Left renal cortex interstitium (tissue), 4 donors: ENCODE measurements around the gene CCM2. TPM values are rescaled to one million over a fixed set of nuclear protein-coding genes. Genes with fewer than 3 reads are reported as not detected.

Experiments
- DNase-seq, 4 donors: peaks; one replicate each; pipeline ENCODE4 v3.0.0-alpha.2; 2013; ENCODE audit warnings: low read depth in 4 of 4, low spot score in 2 of 4, missing footprints in 1 of 4
- polyA plus RNA-seq, 4 donors: library from polyadenylated mRNA; unstranded; fragments of 120-200 nt; gene quantifications; one replicate each; pipeline ENCODE4 v1.2.1, GENCODE V29; 2013; ENCODE audit not compliant: insufficient read length in 4 of 4

The CCM2 gene
- polyA plus RNA-seq, 4 donors: 23.1 to 32.6 (median 29.4) TPM

DNA sequence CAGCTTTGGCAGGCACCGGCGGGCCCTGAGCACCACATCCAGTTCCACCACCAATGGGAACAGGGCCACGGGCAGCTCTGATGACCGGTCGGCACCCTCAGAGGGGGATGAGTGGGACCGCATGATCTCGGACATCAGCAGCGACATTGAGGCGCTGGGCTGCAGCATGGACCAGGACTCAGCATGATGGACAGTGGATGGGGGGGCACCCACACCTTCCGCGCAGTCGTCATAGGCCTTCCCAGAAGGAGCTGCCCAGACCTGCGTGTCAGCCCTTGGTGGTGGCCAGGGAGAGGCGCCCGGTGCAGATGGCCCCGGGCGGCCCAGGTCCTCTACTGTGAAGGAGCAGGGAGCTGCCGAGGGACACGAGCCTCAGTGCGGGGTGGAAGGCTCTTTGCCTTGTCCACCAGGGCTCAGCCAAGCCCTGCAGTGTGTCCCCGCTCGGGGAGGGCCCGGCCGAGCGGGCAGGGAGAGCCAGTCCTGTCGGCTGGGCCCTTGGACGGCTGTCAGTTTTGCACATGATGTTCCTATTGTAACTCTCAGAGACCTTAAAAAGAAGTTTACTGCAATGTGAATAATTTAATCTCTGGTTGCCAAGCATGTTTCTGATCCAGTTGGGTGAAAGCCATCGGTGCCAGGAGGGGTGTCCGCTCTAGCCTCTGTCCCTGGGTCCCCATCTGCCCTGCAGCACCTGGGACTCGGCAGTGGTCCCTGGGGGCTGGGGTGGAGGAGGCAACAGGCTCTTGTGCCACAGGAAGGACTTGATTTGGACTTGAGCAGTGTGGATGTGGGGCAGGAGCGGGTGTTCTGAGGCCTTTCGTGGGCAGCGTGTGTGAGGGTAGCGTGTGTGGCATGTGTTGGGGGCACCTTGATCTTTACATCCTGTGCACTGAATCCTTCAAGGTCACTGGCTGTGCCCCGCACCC, 76.1 kb downstream of the CCM2 start:
- no peak for DNase-seq

DNA sequence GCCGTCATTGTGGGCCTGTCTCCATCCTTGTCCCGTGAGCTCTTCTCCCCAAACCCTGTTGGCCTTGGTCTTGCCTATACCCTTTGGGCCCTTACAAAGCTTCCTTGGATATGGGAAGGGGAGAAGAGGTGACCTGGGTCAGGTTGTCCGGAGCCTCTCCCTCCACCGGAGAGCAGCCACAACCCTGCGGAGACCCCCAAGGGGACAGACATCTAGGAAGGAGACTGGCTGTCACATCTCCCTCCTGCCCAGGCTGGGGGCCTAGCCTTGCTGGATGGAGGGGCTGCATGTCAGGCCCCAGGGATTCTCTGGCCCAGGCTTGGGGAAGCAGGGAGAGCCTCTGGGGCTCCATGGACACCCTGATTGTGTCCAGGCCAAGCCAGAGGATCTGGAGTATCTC, 76.9 kb downstream of the CCM2 start:
- no peak for DNase-seq

- no peak for DNase-seq
Observed at GRCh38 chr7:45077579-45077978, 77.6 kb downstream of the CCM2 start.

DNA sequence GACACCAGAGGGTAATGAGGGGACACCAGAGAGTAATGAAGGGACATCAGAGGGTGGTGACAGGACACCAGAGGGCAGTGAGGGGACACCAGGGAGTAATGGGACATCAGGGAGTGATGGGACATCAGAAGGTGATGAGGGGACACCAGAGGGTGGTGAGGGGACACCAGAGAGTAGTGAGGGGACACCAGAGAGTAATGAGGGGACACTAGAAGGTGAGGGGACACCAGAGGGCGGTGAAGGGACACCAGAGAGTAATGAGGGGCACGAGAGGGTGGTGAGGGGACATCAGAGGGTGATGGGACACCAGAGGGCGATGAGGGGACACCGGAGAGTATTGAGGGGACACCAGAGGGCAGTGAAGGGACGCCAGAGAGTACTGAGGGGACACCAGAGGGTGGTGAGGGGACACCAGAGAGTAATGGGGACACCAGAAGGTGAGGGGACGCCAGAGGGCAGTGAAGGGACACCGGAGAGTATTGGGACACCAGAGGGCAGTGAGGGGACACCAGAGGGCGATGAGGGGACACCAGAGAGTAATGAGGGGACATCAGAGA, 78.2 kb downstream of the CCM2 start:
- no peak for DNase-seq

GRCh38 chr7:45080265-45080957, 80.4 kb downstream of the CCM2 start:
- DNase-seq: no peak

- DNase-seq: no peak
Observed at GRCh38 chr7:45080958-45081669, 81.1 kb downstream of the CCM2 start.

DNA sequence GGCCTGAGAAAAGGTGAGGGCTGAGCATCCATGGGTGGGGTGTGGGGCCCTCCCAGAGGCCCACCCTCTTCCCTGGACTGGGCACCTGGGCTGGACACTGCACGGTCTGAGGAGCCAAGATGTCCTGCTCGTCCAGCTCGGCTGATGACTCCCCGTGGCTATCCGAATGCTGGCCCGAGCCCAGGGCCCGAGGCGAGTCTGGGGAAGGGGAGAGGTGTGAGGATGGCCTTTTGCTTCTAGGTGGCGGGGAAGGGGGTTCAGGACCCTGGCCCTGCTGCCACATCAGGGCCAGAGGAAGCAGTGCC, 81.6 kb downstream of the CCM2 start:
- no peak for DNase-seq

- no peak for DNase-seq
Observed at GRCh38 chr7:45082031-45082830, 82.2 kb downstream of the CCM2 start.

GRCh38 chr7:45082831-45083331, 82.9 kb downstream of the CCM2 start:
- no peak for DNase-seq

- no peak for DNase-seq
Observed at GRCh38 chr7:45084336-45084735, 84.3 kb downstream of the CCM2 start.

- peak in 1 of 4 donors; percentile 13 for DNase-seq
Observed at GRCh38 chr7:45084901-45085618, 85.1 kb downstream of the CCM2 start.

DNA sequence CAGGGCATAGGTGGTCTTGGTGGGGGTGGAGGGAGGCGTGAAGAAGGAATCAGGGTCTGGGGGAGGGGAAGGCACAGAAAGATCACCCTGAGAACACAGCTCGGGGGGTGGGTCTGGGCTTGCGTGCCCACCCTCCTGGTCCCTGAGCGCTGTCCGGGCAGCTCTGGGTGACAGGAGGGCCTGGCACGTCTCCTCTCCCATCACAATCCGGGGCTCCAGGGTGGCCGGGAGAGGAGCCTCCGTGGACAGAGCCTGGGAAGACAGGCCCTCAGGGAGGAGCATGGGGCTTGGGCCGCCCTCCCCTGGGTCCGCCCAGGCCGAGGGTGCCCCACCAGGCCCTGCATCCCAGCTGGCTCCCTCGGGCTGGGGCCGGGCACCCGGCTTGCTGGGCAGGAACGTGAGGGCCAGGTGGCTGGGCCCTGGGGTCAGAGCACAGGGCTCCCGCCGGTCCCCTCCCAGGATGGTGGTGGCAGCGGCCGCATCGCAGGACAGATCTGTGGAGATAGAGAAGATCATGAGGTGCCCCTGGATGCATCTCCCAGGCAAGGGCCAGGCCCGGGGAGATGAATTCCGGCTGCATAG, 85.7 kb downstream of the CCM2 start:
- DNase-seq: no peak

DNA sequence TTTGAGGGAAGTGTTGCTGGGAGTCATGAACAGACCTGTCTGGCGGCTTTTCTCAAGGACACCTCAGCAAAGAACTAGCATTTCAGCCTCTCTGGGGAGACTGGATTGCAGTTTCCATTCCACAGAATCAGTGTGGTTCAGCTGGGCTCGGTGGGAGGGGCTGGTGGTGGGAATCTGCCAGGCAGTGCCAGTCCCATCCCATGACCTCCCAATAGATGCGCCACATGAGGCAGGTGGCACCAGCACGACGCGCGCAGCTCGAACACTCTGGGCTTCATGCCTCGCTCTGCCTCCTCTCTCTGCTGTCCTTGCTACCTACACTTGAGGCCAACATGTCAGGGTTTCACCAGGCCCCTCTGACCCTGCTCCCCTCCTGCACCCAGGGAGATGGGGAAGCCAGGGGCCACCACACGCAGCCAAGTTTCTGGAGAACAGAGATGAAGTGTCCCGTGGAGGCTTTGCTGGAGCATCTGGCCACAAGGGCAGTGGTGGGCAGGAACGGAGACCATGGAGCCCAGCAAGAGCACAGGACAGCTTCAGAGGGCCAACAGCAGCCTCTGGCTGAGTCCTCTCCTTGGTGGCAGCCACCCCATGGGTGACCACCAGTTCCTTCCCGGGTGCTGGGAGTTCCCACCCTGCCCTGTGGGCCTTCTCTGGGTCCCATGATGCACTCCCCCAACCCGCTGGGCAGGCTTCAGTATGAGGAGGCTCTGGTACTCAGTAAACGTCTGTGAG, 86.5 kb downstream of the CCM2 start:
- no peak for DNase-seq

GRCh38 chr7:45087301-45088145, 87.5 kb downstream of the CCM2 start:
- DNase-seq: no peak

- no peak for DNase-seq
Observed at GRCh38 chr7:45088146-45088701, 88.2 kb downstream of the CCM2 start.

DNA sequence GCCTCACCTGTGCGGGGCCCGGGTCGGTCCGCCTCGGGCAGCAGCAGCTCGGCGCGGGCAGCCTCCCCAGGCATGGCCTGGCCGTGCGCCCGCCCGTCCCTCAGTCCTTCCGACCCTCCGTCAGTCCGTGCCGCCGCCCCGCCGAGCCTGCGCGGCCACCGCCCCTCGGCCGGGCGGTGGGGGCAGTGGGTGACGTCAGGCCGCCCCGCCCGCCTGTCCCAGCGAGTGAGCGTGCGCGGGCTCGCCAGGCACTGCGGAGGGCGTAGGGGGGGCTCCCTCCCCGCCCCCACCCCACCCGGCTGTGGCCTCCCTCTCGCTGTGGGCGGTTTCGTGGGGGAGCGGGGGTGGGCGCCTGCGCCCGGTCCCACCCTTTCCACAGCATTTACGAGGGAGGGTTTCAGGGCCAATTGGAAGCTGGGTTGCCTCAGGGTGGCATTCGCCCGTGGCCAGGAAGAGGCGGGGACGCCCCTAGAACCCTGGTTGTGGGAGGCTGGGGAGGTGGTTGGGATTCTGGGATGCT, 88.9 kb downstream of the CCM2 start, which contains the start of gene NACAD:
TSS of gene NACAD (minus strand) at position 149 of the 520 bp plus-strand sequence. CDS start at position 74, 75 bp downstream.
- peak in 1 of 4 donors; percentile 21 for DNase-seq
